ENCODE data around the gene OAS2.

- no peak for TF ChIP-seq CTCF (IDR thresholded peaks at IDR 0.05; ENCODE audit: poor library complexity)
- TF ChIP-seq EZH2 (IDR thresholded peaks at IDR 0.05; ENCODE audit: borderline replicate concordance): no peak
Observed at GRCh38 chr12:113010701-113011100, 32.4 kb downstream of the OAS2 start.

Measured in hepatocyte (in vitro differentiated cells).